GM12864 (cell line): ENCODE data around the gene CASP4.
"Not testable (repeated sequence)": the region's sequence is repeated elsewhere in the genome, so short reads cannot be mapped to it uniquely, and the experiment has no call there.

Experiments
- DNase-seq: peaks from one replicate; pipeline ENCODE4 v3.0.0-alpha.2; 2011; ENCODE audit warnings: low read depth
- H3K4me3 ChIP-seq: 2 replicates; pipeline ENCODE4 v1.5.1; 2011; ENCODE audit warnings: mild to moderate bottlenecking, low read depth, low read length, control low read depth
- CTCF ChIP-seq: IDR thresholded peaks from 2 replicates; pipeline ENCODE4 v1.5.1; 2011; ENCODE audit warnings: low read depth, mild to moderate bottlenecking, moderate library complexity, low read length, control low read depth, inconsistent platforms; ENCODE audit errors: missing control alignments

The CASP4 gene

GRCh38 chr11:104962852-104963251 is 5.5 kb downstream of the CASP4 start:
- no peak for DNase-seq
- TF ChIP-seq CTCF: no peak
- no peak overlapping the region for H3K4me3 ChIP-seq

GRCh38 chr11:104957280-104957679 is 11.1 kb downstream of the CASP4 start:
- DNase-seq: no peak
- no peak for TF ChIP-seq CTCF
- H3K4me3 ChIP-seq: no peak overlapping the region

GRCh38 chr11:104956528-104956927 is 11.8 kb downstream of the CASP4 start:
- H3K4me3 ChIP-seq: no peak overlapping the region
- no peak for DNase-seq

GRCh38 chr11:104946907-104947306 is 21.5 kb downstream of the CASP4 start:
- DNase-seq: peak; percentile 18
- TF ChIP-seq CTCF: peak; percentile 51
- no peak overlapping the region for H3K4me3 ChIP-seq

More at GRCh38 chr11:104956528-104956927, 11.8 kb downstream of the CASP4 start:
- TF ChIP-seq CTCF: no peak

- TF ChIP-seq CTCF: no peak
- no peak for DNase-seq
- no peak overlapping the region for H3K4me3 ChIP-seq
Observed at GRCh38 chr11:104944076-104944475, 24.3 kb downstream of the CASP4 start.

- H3K4me3 ChIP-seq: no peak overlapping the region
- no peak for TF ChIP-seq CTCF
- DNase-seq: no peak
Observed at GRCh38 chr11:104943561-104943960, 24.8 kb downstream of the CASP4 start.

GRCh38 chr11:104934594-104934993 is 33.8 kb downstream of the CASP4 start:
- no peak for DNase-seq
- no peak for TF ChIP-seq CTCF
- no peak overlapping the region for H3K4me3 ChIP-seq

GRCh38 chr11:104934073-104934472 is 34.3 kb downstream of the CASP4 start:
- H3K4me3 ChIP-seq, DNase-seq: not testable (repeated sequence)
